Head of caudate nucleus (tissue), 42 donors: Measurements from ENCODE around the gene GLI2.

Experiments
- DNase-seq, 42 donors: peaks; one replicate each; pipeline versions ENCODE4 v3.0.0 to v3.0.0-alpha.2; 2020 to 2021; ENCODE audit warnings: mixed read lengths in 7 of 42
- intact Hi-C: fragments of 100-400 bp; cut with DNase I; formaldehyde crosslinking; loops from one replicate; pipeline ENCODE4 v1.15.0; 2022

The GLI2 gene

DNA sequence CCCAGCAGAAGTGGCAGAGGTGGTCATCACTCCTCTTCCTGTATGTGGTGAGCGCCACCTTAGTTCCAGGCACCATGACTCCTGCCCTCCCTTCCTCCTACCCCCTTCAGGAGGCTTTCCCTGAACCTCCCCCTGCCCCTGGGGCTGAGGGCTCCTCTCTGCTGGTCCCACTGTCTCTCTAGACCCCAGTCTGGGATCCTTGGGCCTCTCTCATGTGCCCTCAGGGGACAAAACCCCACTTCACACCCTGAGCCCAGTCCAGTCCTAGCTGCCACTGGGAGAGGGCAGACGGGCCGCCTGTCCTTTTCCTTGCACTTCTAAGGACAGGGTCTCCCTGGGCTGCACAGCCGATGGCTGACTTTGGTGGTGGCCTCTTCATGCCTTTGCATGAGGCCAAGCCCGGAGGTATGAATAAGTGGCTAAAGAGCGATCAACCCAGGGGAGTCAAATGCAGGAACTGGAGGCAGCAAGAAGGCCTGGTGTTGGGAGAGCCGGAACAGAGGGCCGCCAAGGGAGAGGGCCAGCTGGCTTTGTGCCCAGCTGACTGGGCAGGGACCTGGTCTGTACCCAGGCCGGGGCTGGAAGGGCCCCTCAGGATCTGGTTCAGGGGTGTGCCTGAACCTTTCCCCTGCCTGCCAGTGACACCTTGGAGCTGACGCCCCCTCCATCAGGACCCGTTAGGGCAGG, 29.5 kb downstream of the GLI2 start:
- peak in 7 of 42 donors; percentile 35 to 66 (median 40) for DNase-seq
- intact Hi-C loops: no loop called here

DNA sequence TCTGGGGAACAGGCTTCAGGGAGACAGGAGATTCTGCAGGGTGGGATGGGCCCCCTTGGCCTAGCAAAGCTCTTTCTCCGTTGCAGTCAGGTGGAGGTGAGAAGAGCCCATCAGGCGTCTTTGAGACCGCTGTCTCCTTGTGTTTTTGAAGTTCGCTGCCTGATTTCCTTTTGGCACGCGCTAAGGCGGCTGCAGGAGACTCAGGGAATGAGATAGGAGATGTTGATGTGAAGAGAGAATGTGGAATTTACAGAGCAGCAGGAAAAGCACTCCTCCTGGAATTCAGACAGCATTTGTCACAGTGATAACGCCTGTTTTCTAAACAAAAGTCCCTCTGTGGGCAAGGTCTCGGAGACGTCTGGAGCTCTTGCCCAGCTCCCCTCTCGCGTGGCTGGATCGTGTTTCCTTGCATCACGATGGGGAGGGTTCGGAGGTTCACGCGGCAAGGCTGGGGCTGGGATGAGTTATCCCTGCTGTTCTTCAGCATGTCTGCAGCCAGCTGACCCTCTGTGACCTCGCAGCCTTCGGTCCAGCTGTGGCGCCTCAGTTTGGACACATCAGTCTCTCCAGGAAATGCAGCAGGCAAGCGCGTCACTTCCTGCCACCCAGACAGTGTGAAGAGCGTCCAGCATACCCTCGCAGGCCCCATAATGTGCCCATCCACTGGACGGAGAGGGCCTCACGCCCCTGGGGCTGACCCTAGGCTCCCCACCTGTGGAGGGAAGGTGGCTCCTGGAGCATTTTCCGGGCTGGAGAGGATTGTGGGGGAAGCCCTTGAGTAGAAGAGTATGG, 30.2 kb downstream of the GLI2 start:
- peak in 2 of 42 donors; percentile 14 to 18 for DNase-seq
- intact Hi-C loops: no loop called here

DNA sequence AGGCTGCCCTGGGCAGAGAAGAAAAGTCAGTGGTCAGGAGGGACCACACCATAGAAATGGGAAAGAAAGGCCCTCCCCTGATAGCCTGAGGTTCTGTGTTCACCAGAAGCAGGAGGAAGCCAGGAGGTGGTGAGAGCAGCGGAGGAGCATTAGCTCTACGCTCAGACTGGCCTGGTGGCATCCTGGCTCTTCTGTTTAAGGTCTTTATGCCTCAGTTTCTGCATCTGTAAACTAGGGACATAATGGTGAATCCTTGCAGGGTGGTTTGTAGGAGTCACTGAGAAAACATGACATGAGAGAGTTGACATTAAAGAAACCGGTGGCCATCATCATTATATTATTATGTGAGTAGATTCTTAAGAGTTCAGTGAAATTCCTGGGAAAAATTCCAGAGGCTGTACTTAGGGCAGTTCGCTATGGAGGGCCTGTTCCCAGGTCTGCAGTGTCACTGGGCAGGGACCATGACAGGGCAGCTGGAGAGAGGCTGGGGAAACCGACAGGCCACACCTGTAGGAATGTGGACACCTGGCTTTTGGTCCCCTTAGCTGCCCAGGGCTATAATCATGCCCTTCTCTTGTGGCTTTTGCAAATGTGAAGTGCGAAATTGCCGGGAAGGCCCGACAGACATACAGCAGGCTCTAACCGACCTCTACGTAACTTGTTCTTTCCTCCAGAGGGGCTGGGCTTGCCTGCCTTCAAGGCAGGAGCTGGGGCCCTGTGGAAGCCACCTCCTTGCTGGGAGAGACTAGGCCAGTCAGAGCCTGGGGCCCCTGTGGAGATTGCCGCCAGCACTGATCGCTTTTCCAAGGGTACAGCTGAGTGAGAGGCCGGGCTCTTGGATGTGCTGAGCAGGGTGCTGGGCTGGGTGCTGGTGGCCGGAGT, 31.0 kb downstream of the GLI2 start:
- peak in 1 of 42 donors; percentile 12 for DNase-seq
- intact Hi-C loops: no loop called here

DNA sequence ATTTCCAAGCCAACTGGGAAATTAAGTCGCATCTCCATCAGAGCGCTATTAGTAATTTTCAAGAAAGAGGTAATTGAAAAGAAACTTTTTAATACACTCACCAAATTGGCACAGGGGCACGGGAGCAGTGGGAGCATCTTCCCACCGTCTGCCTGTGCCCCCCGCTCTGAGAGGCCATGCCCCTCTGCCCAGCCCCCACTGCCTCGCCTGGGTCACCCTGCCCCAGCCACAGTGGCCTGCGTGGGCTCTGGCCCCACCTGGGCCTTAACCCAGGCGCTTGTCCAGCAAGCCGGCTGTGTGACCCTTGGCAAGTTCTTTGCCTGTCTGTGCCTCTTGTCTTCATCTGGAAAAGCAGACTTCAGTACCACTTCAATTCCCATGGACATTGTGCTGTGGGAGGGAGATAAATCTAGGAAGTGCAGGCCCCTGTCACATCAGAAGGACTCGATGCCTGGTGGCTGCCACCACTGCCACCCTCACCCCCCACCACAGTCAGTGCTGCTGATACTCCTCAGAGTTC, 31.9 kb downstream of the GLI2 start:
- intact Hi-C loops: no loop called here
- DNase-seq: peak in 1 of 42 donors; percentile 19

DNA sequence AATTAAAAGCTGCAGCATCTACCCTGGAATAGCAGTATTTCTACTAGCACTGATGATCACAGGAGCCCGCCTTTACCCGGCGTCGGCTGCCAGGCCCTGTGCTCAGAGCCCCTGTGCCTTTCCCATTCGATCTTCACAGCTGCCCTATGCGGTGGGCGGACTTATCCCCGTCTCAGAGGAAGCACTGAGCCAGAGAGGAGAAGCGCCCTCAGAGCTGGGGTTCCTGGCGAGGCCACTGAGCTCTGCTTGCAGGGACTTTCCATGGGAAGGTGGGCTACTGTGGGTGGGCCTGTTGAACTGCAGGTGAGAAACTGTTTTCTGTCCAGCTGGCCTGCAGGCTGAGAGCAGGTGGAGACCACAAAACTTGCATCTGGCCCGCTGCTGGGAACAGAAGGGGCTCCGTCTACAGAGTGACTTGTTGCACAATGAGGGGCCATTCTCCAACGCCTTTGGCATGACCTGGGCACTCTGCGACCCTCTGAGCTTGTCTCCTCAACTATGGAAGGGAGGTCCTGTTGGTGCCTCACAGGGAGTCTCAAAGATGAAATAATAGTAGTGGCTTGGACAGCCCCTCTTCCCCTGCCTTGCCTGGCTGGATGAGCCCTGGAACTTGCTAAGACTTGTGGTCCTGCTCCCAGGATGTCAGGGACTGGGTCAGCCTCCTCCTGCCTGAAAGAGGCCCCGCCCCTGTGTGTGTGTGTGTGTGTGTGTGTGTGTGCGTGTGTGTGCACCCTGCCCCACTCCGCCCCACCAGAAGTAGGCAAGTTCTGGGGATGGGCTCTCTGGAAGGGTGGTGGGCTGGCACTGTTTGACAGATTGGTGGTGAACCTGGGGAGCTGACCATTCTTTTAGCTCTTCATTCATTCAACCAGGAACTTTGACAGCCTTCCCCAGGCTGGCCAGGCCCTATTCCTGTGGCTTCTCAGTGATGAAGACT, 32.7 kb downstream of the GLI2 start:
- intact Hi-C loops: no loop called here
- no peak for DNase-seq

DNA sequence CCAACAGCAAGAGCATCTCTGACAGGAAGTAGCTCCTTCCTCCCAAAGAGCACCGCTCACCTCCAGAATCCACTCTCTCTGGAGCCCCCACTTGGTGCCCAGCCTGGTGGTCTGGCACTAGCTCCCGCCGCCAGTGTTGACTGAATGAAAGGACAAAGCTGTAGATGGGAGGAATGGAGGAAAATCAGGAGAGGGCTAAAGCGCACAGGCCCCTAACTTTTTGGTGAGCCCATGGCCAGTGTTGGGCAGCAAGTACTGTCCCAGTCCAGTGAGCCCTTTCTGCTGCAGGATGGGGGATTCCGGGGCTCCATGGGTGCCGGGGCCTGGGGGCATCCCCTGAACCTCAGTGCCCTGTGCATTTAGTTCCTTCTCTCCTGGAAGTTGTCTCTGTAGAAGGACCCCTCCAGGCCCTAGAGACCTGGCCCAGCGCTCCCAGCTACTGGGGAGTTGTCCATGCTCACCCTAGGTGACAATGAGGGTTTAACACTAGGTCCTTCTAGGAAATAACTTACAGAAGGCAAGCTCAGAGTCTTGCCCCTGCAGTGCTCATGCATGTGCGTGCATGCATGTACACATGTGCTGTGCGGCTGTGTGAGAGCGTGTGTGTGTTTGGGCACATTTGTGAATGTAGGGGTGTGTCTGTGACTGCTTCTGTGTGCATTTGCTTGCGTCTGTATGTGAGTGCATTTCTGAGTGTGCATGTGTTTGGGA, 33.6 kb downstream of the GLI2 start:
- intact Hi-C loops: no loop called here
- DNase-seq: no peak

DNA sequence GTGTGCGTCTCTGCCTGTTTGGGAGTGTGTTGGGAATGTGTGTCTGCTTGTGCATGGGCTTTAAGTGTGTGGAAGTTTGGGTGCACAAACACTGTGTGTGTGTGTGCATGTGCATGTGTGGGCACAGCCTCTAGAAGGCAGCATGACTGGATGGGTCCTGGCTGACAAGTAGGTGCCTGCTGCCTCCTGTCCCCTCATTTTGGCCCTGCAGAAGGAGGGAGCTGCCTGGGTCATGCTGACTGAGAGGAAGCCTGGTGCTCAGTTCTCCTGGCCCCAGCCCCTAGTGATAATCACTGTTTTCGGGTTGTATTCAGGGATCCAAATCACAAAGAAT, 34.1 kb downstream of the GLI2 start:
- intact Hi-C loops: no loop called here
- no peak for DNase-seq

DNA sequence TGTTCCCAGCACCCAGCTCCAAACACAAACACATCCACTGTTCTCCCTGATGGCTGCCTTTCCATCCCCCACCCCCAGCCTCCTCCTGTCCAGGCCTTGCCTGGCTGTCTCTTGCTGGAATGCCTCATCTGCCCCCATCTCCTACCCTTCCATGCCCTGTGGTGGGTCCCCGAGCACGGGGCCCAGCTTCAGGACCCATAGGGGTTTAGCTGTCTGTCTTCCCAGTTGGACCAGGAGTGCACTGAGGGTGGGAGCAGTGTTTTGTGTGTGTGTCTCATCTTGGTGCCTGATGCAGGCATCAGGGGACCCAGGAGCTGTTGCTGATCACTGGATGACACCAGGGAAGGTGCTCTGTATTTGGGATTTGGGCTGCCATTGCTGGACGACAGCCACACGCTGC, 34.5 kb downstream of the GLI2 start:
- no peak for DNase-seq
- intact Hi-C loops: no loop called here

DNA sequence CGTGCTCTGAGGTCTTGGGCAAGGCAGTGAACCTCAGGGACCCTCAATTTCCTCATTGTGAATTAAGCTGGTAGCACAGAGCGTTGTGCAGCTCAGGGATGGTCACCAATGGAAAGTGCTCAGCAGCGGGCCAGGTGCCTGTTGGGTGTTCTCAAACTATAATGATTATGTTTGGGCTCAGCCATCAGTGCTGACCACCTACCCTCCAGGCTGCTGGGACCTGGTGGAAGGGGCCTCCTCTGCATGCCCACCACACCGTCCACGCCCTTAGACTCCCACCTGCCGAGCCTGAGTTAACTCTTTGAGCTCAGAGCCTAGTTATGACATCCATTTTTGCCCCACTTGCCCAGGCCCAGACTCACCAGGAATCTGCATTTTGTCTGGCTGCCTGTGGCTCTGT, 35.0 kb downstream of the GLI2 start:
- no peak for DNase-seq
- intact Hi-C loops: no loop called here

DNA sequence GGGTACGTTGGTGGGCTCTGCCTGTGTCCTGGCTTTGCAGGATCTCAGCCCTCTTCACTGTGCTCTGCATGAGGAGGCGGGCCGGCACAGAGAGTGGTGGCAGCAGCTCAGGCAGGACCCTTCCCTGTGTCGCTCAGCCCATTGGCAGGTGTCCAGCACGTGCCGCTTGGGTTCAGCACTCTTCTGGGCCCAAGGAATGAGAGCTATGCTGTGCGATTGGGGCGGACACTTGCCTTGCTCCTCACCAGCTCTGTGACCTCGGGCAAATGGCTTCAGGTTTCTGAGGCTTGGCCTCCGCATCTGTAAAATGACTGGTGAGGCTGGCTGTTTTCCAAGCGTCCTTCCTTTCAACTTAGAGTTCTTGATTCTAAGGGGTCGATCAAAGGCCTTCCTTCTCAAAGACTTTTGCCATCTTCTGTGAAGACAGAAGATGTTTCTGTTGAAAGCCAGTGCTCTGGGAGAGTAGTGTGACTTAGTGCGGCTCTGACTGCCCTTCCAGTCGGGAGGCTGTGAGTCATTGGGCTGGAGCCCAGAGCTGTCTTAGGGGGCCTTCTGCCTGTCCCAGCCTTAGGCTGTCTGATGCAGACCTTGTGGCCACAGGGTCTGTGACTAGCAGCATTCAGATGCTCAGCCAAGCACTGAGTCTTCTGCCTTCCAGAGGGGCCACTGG, 35.6 kb downstream of the GLI2 start:
- intact Hi-C loops: no loop called here
- peak in 2 of 42 donors; percentile 41 to 65 for DNase-seq

DNA sequence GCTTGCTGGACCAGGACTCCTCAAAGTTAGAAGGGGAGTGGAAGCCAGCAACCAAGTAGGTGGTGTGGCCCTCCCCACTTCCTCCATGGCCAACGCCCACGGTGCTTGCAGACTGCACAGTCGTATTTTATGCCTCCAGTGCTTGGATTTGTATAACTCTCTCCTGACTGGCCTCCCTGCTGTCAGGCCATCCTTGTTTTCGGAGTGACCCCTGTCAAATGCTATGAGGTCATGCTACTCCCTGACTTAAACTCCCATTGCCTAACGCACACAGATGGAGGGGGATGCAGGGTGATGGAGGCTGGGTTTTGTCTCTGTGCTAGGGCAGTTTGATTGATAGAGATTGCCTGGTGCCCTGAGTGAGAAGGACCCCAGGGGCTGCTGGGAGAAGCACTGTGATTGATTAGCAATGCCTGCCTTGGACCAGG, 36.1 kb downstream of the GLI2 start:
- intact Hi-C loops: no loop called here
- no peak for DNase-seq

DNA sequence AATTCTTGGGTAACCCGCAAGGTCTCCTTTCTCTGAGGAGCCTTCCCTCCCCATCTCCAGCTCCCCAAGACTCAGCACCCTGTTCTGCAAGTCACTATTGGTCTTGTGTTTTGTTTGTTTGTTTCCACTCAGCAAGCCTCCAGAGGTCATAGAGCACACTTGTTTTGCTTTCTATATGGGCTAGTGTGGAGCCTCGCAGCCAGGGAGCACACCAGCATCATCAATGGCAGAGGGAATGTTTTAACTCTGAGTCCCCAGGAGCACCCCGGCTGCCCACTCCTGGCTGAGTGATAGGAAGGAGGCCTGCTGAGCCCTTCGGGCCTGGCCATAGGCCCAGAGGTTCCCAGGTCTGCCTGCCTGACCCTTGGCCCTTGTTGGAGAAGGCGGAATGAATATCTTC, 36.6 kb downstream of the GLI2 start:
- DNase-seq: no peak
- intact Hi-C loops: no loop called here

DNA sequence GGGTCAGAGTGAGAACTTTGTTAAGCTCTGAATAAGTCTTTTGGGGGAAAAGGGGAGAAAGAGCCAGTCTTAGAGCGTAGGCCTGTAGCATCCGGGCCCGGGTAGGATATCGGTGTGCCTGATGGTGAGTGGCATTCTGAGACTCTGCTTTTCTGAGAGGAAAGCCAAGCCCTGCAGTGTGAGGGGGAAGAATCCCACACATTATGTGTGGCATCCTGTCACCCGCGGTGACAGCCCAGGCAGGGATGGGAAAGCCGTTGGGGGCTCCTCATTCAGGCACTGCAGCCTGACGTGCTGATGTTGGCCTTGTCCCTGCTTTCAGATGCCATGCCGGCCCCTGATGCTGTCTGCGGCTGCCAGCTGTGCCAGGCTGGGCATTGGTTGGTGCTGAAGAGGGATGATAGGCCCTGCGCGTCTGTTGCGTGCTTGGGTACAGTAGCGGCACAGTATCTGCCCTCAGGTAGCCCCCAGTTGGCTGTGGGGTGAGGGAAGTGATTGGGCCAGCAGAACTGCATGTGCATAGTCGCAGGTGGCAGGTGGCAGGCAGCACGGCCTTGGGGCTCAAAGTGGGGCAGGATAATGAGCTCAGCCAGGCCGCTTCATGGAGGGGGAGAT, 37.6 kb downstream of the GLI2 start:
- no peak for DNase-seq
- intact Hi-C loops: no loop called here

DNA sequence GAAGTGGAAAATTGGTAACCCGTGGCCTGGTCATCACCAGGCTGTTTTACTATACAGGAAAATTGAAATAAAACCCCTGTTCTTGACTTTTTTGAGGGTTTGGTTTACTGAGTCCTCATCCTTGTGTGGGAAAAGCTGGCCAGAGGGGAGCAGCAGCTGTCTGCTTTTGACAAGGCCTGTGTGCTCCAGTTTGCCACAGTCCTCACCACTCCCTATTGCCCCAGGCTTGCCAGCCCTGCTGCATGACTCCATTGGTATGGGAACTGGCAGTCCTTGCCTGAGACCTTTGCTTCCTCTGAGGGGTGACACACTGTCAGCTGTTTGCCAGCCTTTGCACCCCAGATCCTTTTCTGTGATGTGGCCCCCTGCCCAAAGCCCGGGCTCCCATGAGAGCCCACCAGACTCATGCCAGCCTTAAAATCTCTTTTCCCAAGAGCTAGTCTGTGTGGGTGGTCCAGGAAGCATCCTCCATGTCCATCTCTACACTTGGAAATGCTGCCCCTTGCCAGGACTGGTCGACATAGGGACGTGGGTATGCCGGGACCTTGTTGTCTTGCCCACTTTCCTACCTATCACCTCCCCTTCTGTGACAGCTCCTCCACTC, 39.0 kb downstream of the GLI2 start:
- no peak for DNase-seq

DNA sequence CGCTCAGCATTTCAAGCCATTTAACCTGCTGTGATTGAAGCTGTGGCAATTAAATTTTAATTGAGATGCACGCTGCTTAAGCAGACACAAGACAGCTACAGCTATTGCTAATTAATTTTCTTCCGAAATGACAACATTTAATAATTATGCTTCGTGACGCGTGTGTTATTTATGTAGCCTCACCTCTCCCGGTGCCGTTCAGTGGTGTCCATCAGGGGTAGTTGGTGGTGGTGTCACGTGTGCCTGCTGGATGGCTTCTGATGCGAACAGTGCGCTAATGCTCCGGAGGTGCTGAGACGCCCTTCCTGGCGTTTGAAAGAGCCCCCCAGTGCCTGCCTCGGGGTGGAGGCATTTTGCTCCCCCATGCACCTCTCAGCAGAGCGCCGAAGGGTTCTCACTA, 39.5 kb downstream of the GLI2 start:
- DNase-seq: no peak
- intact Hi-C loops: no loop called here

More for the DNA sequence above, 39.0 kb downstream of the GLI2 start:
- intact Hi-C loops: no loop called here

DNA sequence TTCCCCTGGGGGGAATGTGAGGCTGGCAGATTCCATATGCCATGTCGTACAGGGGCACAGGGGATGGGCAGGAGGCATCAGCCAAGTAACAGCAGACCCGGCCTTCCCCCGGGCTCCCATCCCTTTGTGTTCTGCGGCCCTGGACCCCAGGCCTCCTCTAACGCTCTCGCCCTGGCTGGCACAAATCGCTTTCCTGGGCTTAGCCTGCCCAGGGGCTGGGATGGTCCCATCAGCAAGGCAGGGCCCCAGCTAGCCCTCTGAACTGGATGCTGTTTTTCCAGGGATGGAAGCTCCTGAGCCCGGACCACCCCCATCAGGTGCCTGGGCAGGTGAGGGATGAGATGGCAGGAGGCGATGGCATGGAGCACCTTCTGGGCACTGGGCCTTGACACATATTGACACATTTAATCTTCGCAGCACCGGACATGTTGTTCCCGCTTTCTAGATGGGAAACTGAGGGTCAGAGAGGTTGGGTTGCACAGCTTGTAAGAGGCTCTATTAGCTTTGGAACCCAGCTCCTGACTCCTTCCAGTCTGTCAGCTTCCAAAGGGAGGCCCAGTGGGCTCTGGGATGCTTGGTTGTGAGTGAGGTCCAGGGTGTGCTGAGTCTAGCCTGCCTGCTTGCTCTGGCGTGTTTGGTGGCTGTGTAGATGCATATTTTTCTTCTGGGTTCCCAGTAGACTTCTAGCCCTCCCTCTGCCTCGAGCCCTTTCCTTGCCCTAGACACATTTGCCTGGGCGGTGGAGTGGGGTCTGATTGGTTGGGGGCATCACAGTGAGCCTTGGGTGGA, 40.3 kb downstream of the GLI2 start:
- intact Hi-C loops: no loop called here
- DNase-seq: no peak
